Liver (tissue), 9 donors: ENCODE data around the gene HCN1. TPM values are rescaled to one million over a fixed set of nuclear protein-coding genes. Genes with fewer than 3 reads are reported as not detected.

ENCODE experiments used
- DNase-seq: peaks from one replicate; pipeline ENCODE4 v3.0.0-alpha.2; 2017; ENCODE audit warnings: low spot score
- H3K27ac ChIP-seq, 2 donors: one replicate each; pipeline ENCODE4 v1.7.0; 2013; ENCODE audit warnings: inconsistent platforms in 2 of 2, low read length in 2 of 2, control low read depth in 1 of 2, low read depth in 1 of 2, mild to moderate bottlenecking in 1 of 2
- H3K27me3 ChIP-seq, 4 donors: one replicate each; pipeline versions ENCODE4 v1.6.1 to v1.7.0; 2013; ENCODE audit warnings: low read length in 3 of 4, inconsistent platforms in 1 of 4, mild to moderate bottlenecking in 1 of 4, moderate library complexity in 1 of 4; ENCODE audit not compliant: control insufficient read depth in 4 of 4, insufficient read depth in 4 of 4
- H3K36me3 ChIP-seq, 4 donors: one replicate each; pipeline versions ENCODE4 v1.6.1 to v1.7.0; 2013; ENCODE audit warnings: low read length in 3 of 4, mild to moderate bottlenecking in 3 of 4, low read depth in 1 of 4, moderate library complexity in 1 of 4; ENCODE audit not compliant: control insufficient read depth in 4 of 4, insufficient read depth in 3 of 4
- H3K4me1 ChIP-seq, 4 donors: one replicate each; pipeline versions ENCODE4 v1.6.1 to v1.7.0; 2013; ENCODE audit warnings: low read length in 3 of 4, mild to moderate bottlenecking in 3 of 4, moderate library complexity in 1 of 4; ENCODE audit not compliant: control insufficient read depth in 4 of 4, insufficient read depth in 4 of 4
- H3K4me3 ChIP-seq, 3 donors: one replicate each; pipeline versions ENCODE4 v1.6.1 to v1.7.0; 2013; ENCODE audit warnings: low read length in 3 of 3, control low read depth in 1 of 3, low read depth in 1 of 3, mild to moderate bottlenecking in 1 of 3
- H3K9ac ChIP-seq, 2 donors: one replicate each; pipeline ENCODE4 v1.7.0; 2013; ENCODE audit warnings: low read length in 2 of 2, mild to moderate bottlenecking in 2 of 2, moderate library complexity in 2 of 2, control low read depth in 1 of 2, low read depth in 1 of 2
- H3K9me3 ChIP-seq, 4 donors: one replicate each; pipeline versions ENCODE4 v1.6.1 to v1.7.0; 2013; ENCODE audit warnings: low read length in 3 of 4; ENCODE audit not compliant: control insufficient read depth in 4 of 4
- FOXA1 ChIP-seq: IDR thresholded peaks from 2 replicates; pipeline ENCODE4 v1.6.1; 2016; ENCODE audit warnings: antibody characterized with exemption
- FOXA2 ChIP-seq: IDR thresholded peaks from 2 replicates; pipeline ENCODE4 v1.6.1; 2016; ENCODE audit warnings: antibody characterized with exemption
- GABPA ChIP-seq, 2 donors: IDR thresholded peaks in 1 of 2; conservative IDR thresholded peaks in 1 of 2; 2 replicates each; pipeline ENCODE4 v1.6.1; 2016; ENCODE audit warnings: antibody characterized with exemption in 2 of 2, mild to moderate bottlenecking in 1 of 2, moderate library complexity in 1 of 2
- HNF4A ChIP-seq, 2 donors: conservative IDR thresholded peaks; 2 replicates each; pipeline ENCODE4 v1.6.1; 2016; ENCODE audit warnings: antibody characterized with exemption in 2 of 2, mild to moderate bottlenecking in 2 of 2
- HNF4G ChIP-seq: IDR thresholded peaks from 2 replicates; pipeline ENCODE4 v1.6.1; 2016; ENCODE audit warnings: antibody characterized with exemption
- JUND ChIP-seq, 2 donors: IDR thresholded peaks; 2 replicates each; pipeline ENCODE4 v1.6.1; 2016; ENCODE audit warnings: antibody characterized with exemption in 2 of 2
- NR2F2 ChIP-seq: IDR thresholded peaks from 2 replicates; pipeline ENCODE4 v1.6.1; 2016; ENCODE audit warnings: antibody characterized with exemption
- RAD21 ChIP-seq, 2 donors: IDR thresholded peaks; 2 replicates each; pipeline ENCODE4 v1.6.1; 2016; ENCODE audit warnings: antibody characterized with exemption in 2 of 2, mild to moderate bottlenecking in 2 of 2
- RXRA ChIP-seq, 2 donors: IDR thresholded peaks; 2 replicates each; pipeline ENCODE4 v1.6.1; 2017 to 2018; ENCODE audit warnings: antibody characterized with exemption in 2 of 2, mild to moderate bottlenecking in 1 of 2
- SP1 ChIP-seq: IDR thresholded peaks from 2 replicates; pipeline ENCODE4 v1.6.1; 2018; ENCODE audit warnings: antibody characterized with exemption, mild to moderate bottlenecking
- TAF1 ChIP-seq: conservative IDR thresholded peaks from 2 replicates; pipeline ENCODE4 v1.6.1; 2016; ENCODE audit warnings: antibody characterized with exemption, mild to moderate bottlenecking
- YY1 ChIP-seq: IDR thresholded peaks from 2 replicates; pipeline ENCODE4 v1.6.1; 2016; ENCODE audit warnings: antibody characterized with exemption, mild to moderate bottlenecking
- WGBS: extraction: QIAGEN DNeasy Blood & Tissue Kit; methylation state at CpG from one replicate; pipeline ENCODE4 v1.1.7; 2013; 5-methylcytosine and 5-hydroxymethylcytosine counted together
- polyA plus RNA-seq, 2 donors: library from polyadenylated mRNA; stranded (reverse) in 1 of 2; unstranded in 1 of 2; fragments of 200-250 nt in 1 of 2; fragments of >200 nt in 1 of 2; fragmentation: Nextera tagmentation in 1 of 2; extraction: Ambion mirVana in 1 of 2; gene quantifications; one replicate each; pipeline versions ENCODE4 v1.2.1 to v1.2.3, GENCODE V29; 2013 to 2015
- total RNA-seq, 2 donors: library from RNA; depleted of rRNA; stranded (reverse); fragments of >200 nt; gene quantifications; one replicate each; pipeline ENCODE4 v1.2.3, GENCODE V29; 2014
- TF ChIP-seq, protein P1 (sequence below): IDR thresholded peaks from 2 replicates; pipeline ENCODE4 v1.6.1; 2016; ENCODE audit warnings: antibody characterized with exemption
- TF ChIP-seq, protein P2 (sequence below): IDR thresholded peaks from 2 replicates; pipeline ENCODE4 v1.6.1; 2016; ENCODE audit warnings: antibody characterized with exemption
- TF ChIP-seq, protein P3 (sequence below): IDR thresholded peaks from 2 replicates; pipeline ENCODE4 v1.6.1; 2016; ENCODE audit warnings: antibody characterized with exemption
- donor health status: healthy.
- donor health status: healthy.
- donor health status: healthy.
- donor health status: healthy.
- donor health status: healthy.

The HCN1 gene
- total and polyA plus RNA-seq, 4 donors, result under 0.01 TPM; not detected in 3

DNA sequence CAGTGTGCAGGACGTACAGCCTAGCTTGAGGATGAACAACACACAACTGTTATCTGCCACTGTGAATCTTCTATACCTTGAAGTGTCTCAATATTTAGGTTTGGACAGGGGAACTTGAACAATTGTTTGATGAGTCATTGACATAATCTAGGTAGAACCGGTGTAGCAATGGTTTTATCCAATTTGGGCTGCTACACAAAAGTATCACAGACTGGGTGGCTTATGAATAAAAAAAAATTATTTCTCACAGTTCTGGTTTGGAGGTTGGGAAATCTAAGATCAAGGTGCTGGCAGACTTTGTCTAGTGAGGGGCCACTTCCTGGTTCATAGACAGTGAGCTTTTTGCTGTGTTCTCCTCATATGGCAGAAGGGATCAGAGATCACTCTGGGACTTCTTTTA is 359.7 kb downstream of the HCN1 start:
- no peak for DNase-seq
- TF ChIP-seq RXRA (IDR thresholded peaks at IDR 0.05) (no peak), RAD21 (IDR thresholded peaks at IDR 0.05) (no peak), HNF4G (no peak), FOXA1 (no peak), SP1 (no peak), FOXA2 (no peak), YY1 (no peak), HNF4A (conservative IDR thresholded peaks at IDR 0.05) (no peak), GABPA (IDR thresholded peaks at IDR 0.05 in 1 of 2, conservative IDR thresholded peaks at IDR 0.05 in 1 of 2) (no peak)
- TF ChIP-seq, protein P1, sequence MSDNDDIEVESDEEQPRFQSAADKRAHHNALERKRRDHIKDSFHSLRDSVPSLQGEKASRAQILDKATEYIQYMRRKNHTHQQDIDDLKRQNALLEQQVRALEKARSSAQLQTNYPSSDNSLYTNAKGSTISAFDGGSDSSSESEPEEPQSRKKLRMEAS, result no peak
- Histone ChIP-seq H3K4me3 (no peak overlapping the region), H3K27me3 (no peaks in the 10 kb centered on the region), H3K36me3 (no peaks in the 10 kb centered on the region), H3K9ac (no peak overlapping the region), H3K9me3 (no peaks in the 10 kb centered on the region), H3K27ac (no peak overlapping the region), H3K4me1 (no peaks in the 10 kb centered on the region)
- 77% methylated on average over 2 of the region's 2 CpGs for WGBS

DNA sequence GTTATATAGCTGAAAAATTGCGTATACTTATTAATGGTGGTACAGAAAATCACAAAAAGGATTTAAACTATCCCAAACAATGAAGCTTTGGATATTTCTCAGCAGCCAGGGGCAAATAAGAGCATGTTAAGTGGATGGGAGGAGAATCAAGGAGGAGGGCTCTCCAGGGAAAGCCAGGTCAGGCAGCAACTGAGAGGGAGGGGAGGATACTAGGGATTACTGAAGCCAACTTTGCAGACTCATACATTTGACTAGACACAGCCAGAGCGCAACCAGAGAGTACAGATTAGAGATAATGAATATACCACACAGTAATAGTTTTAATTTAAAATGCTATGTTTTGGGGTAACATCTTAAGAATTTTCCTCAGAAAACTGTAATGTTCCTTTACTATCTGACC is 360.2 kb downstream of the HCN1 start:
- H3K27ac ChIP-seq, result no peak overlapping the region
- H3K9me3 ChIP-seq, result no peaks in the 10 kb centered on the region
- TF ChIP-seq, protein P2, sequence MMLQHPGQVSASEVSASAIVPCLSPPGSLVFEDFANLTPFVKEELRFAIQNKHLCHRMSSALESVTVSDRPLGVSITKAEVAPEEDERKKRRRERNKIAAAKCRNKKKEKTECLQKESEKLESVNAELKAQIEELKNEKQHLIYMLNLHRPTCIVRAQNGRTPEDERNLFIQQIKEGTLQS, result no peak
- TF ChIP-seq, protein P3, sequence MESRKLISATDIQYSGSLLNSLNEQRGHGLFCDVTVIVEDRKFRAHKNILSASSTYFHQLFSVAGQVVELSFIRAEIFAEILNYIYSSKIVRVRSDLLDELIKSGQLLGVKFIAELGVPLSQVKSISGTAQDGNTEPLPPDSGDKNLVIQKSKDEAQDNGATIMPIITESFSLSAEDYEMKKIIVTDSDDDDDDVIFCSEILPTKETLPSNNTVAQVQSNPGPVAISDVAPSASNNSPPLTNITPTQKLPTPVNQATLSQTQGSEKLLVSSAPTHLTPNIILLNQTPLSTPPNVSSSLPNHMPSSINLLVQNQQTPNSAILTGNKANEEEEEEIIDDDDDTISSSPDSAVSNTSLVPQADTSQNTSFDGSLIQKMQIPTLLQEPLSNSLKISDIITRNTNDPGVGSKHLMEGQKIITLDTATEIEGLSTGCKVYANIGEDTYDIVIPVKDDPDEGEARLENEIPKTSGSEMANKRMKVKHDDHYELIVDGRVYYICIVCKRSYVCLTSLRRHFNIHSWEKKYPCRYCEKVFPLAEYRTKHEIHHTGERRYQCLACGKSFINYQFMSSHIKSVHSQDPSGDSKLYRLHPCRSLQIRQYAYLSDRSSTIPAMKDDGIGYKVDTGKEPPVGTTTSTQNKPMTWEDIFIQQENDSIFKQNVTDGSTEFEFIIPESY, result no peak
- TF ChIP-seq NR2F2 (no peak), SP1 (no peak), TAF1 (no peak), HNF4G (no peak), JUND (IDR thresholded peaks at IDR 0.05) (no peak)
- H3K27me3 ChIP-seq, result no peaks in the 10 kb centered on the region
- no peak overlapping the region for H3K4me3 ChIP-seq
- no peak overlapping the region for H3K9ac ChIP-seq
- H3K4me1 ChIP-seq, result no peaks in the 10 kb centered on the region
- H3K36me3 ChIP-seq, result no peaks in the 10 kb centered on the region
- WGBS, result 88% methylated on average over 2 of the region's 2 CpGs
- no peak for DNase-seq

DNA sequence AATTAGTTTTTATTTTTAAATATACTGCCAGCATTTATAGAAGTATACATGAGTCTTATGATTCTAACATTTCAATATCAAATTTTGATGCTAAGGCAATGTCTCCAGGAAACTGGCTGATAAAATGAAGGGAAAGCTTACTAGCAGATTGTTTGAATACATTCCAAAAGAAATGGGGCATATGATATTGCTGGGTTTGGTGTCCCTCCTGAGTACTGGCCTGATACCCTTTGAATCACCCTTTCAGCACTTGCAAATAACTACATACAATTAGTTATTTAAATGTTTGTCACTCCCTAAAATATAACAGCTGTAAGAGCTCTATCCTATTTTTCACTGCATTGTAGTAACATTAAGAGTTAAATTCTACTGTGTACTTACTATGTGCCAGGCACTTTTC is 360.8 kb downstream of the HCN1 start:
- Histone ChIP-seq H3K27ac (no peak overlapping the region), H3K4me1 (no peaks in the 10 kb centered on the region), H3K9ac (no peak overlapping the region), H3K36me3 (no peaks in the 10 kb centered on the region), H3K27me3 (no peaks in the 10 kb centered on the region), H3K9me3 (no peaks in the 10 kb centered on the region), H3K4me3 (no peak overlapping the region)
- DNase-seq, result no peak
- TF ChIP-seq JUND (IDR thresholded peaks at IDR 0.05), result no peak
